PC-9 (cell line): ENCODE measurements around the gene COL24A1.

Experiments
- CTCF ChIP-seq: fragments of 200-600 bp; sonication (generic); conservative IDR thresholded peaks from 2 replicates; pipeline ENCODE4 v1.6.1; 2017; ENCODE audit warnings: mixed run types, antibody characterized with exemption, mild to moderate bottlenecking, moderate library complexity
- EZH2 ChIP-seq: fragments of 200-600 bp; sonication (generic); IDR thresholded peaks from 2 replicates; pipeline ENCODE4 v1.8.0; 2017; ENCODE audit warnings: antibody characterized with exemption, low read depth

GRCh38 chr1:86137436-86137835, 19.1 kb downstream of the COL24A1 start:
- TF ChIP-seq EZH2 (no peak), CTCF (no peak)
